HG03139 (cell line): ENCODE results near the gene HMGN1.

Experiments used
- ATAC-seq: cut with Tn5 transposase; IDR thresholded peaks from one replicate; pipeline ENCODE4 v1.9.1; 2021; ENCODE audit not compliant: unreplicated experiment

HMGN1 gene

DNA sequence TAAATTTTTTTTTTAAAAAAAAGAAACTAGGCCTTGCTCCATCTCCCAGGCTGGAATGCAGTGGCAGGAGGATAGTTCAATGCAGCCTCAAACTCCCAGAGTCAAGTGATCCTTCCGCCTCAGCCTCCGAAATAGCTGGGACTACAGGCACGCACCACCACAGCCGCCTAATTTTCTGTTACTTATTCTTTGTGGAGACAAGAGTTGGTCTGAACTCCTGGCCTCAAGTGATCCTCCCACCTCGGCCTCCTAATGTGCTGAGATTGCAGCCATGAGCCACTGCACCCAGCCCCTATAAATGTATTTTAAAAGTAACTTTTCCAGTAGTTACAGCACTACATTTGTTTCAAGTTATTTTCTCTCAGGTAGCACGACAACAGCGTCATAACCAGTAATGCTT, 37.7 kb downstream of the HMGN1 start:
- no peak for ATAC-seq

DNA sequence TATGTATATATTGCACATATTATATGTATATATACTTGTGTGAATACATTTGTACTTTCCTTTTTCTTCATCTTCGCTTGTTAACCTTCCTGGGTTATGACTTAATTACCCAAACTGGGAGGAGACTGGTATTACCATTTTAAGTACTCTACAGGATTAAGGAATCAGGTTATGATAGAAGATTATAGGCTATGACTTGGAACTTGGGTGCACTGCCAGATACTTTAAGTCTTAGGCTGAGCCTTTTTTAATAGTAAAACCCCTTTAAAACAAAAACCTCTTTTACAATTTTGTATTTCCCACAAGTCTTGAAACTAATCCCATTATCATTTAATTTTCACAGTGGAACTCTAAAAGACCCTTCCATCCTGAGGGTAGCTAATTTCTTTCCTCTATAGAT, 41.4 kb downstream of the HMGN1 start:
- no peak for ATAC-seq

DNA sequence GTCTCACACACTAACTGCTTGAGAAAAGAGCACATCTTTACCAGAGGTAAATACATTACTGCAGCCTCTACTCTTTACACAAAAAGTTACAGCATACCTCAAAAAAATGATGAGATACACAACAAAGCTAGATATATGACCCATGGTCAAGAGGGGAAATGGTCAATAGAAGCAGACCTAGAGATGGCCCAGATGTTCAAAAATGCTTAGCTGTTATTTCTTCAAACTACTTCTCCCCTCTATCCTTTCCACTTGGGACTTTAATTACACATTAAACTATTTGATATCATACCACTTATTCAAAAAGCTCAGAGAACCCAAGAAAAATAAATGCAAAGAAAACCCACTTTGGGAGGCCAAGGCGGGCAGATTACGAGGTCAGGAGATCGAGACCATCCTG, 48.3 kb downstream of the HMGN1 start:
- no peak for ATAC-seq

DNA sequence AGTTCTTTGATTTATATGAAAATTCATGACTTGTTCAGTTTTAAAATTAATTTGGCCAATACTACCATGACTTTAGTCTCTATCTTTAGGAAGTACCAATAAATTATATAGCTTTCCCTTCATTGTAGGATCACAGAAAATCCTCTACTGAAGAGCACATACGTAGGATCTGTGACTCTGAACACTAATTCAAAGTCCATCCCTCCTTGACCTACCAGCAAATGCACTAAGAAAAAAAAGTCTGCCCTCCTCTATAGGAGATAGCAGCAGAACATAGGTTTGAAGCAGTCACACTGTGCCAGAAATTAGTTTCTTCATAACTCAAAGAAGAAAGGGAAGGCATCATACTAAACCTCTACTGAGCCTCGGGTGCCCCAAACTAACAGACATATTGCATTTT, 52.0 kb downstream of the HMGN1 start:
- ATAC-seq = no peak
